Left lung (tissue), 10 donors: Measurements from ENCODE around the gene SNX30. TPM values are rescaled to one million over a fixed set of nuclear protein-coding genes. Genes with fewer than 3 reads are reported as not detected.
A peak's percentile ranks its signal among the peaks of the same experiment; 100 is the strongest.

Experiments
- ATAC-seq: fragments of 200-7000 bp; cut with Tn5 transposase; one replicate; pipeline ENCODE4 v1.9.1; 2020; ENCODE audit warnings: moderate library complexity
- DNase-seq, 4 donors: peaks; one replicate each; pipeline ENCODE4 v3.0.0-alpha.2; 2013 to 2020
- H3K27ac ChIP-seq, 2 donors: fragments of 200-600 bp; sonication (generic) in 1 of 2; one replicate each; pipeline versions ENCODE4 v1.5.0 to v1.8.0; 2020 to 2021
- H3K27me3 ChIP-seq, 2 donors: fragments of 200-600 bp; sonication (generic) in 1 of 2; one replicate each; pipeline versions ENCODE4 v1.5.0 to v1.8.0; 2020 to 2021
- H3K36me3 ChIP-seq, 2 donors: fragments of 200-600 bp; sonication (generic) in 1 of 2; one replicate each; pipeline versions ENCODE4 v1.5.0 to v1.8.0; 2020 to 2021
- H3K4me1 ChIP-seq, 2 donors: fragments of 200-600 bp; one replicate each; pipeline ENCODE4 v1.8.0; 2021
- H3K4me3 ChIP-seq, 2 donors: fragments of 200-600 bp; sonication (generic) in 1 of 2; one replicate each; pipeline versions ENCODE4 v1.5.0 to v1.8.0; 2020 to 2021; ENCODE audit warnings: mild to moderate bottlenecking in 1 of 2
- H3K9me3 ChIP-seq, 2 donors: fragments of 200-600 bp; sonication (generic) in 1 of 2; one replicate each; pipeline versions ENCODE4 v1.5.0 to v1.8.0; 2020 to 2021
- intact Hi-C, 2 donors: fragments of 100-400 bp; cut with DNase I; formaldehyde crosslinking; loops; one replicate each; pipeline versions ENCODE4 v1.11.2 to v1.14.2; 2022
- polyA plus RNA-seq, 6 donors: library from polyadenylated mRNA; unstranded; fragments of 120-200 nt; gene quantifications; one replicate each; pipeline ENCODE4 v1.2.1, GENCODE V29; 2013; ENCODE audit not compliant: insufficient read length in 6 of 6
- total RNA-seq, 2 donors: library from RNA; stranded (reverse); fragmentation: NEBNext Ultra II Directional; extraction: Animal tissue kit (Norgen Biotek cat#: 25700); gene quantifications; one replicate each; pipeline ENCODE4 v1.2.1, GENCODE V29; 2021
- TF ChIP-seq, protein P1 (sequence below), 2 donors: fragments of 200-600 bp; sonication (generic) in 1 of 2; IDR thresholded peaks; one replicate each; pipeline versions ENCODE4 v1.5.0 to v1.8.0; 2021; ENCODE audit warnings: antibody characterized with exemption in 2 of 2
- donor health status: DM: no; HTN: yes; CAD: no.
- donor health status: DM: no; HTN: no; CAD: no.

SNX30 gene
- total and polyA plus RNA-seq, 8 donors = 22.4 to 69.4 (median 34.6) TPM

DNA sequence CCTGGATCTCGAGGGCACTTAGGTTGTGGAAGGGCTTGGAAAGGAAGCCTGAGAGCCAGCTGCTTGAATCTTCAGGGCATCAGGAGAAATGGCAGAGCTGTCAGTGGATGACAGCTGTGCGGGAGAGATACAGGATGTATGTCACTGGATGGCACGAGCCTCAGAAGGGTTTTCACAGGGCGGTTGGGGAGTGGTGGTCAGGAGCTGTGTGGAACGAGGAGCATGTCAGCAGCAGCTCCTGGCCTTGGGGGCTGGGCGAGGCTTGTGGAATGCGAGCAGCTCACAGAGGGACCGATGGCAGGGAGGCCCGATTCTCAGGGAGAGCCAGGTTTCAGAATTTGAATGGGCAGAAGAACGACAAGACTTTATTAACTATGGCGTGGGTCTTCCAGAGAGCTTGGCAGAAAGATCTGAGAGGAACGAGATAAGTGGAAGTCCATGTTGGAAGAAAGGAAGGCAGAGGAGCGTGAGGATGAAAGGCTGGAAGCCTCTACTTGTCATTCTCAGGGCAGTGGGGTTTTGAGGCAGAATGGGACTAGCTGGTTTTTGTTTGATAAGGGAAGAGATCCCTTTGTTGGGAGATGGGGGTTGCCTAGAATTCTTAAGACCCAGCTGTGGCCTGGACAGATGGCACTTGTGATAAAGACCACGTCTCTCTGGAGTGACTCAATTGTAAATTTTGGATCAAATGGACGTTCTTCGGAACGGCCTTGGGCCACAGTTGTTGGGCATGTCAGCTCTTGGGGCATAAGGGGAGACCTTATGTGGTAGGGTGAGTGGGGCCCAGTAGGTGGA, 60.3 kb downstream of the SNX30 start:
- Histone ChIP-seq H3K36me3 (peaks cover 0 to 7% of the 10 kb centered on the region in 2 donors), H3K4me3 (no peak overlapping the region), H3K4me1 (peaks cover 5 to 36% of the 10 kb centered on the region in 2 donors), H3K9me3 (no peaks in the 10 kb centered on the region), H3K27ac (peak overlapping the region; percentile 14 to 54), H3K27me3 (no peaks in the 10 kb centered on the region)
- ATAC-seq = peak; percentile 29
- TF ChIP-seq, protein P1, sequence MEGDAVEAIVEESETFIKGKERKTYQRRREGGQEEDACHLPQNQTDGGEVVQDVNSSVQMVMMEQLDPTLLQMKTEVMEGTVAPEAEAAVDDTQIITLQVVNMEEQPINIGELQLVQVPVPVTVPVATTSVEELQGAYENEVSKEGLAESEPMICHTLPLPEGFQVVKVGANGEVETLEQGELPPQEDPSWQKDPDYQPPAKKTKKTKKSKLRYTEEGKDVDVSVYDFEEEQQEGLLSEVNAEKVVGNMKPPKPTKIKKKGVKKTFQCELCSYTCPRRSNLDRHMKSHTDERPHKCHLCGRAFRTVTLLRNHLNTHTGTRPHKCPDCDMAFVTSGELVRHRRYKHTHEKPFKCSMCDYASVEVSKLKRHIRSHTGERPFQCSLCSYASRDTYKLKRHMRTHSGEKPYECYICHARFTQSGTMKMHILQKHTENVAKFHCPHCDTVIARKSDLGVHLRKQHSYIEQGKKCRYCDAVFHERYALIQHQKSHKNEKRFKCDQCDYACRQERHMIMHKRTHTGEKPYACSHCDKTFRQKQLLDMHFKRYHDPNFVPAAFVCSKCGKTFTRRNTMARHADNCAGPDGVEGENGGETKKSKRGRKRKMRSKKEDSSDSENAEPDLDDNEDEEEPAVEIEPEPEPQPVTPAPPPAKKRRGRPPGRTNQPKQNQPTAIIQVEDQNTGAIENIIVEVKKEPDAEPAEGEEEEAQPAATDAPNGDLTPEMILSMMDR (IDR thresholded peaks at IDR 0.05) = no peak
- no peak for DNase-seq
- intact Hi-C loops = loop anchor here in 1 of 2 donors (10.0 kb wide), 1 partner anchor 66 kb away; no protein-coding TSS in a partner anchor

- intact Hi-C loops = loop anchor here in 1 of 2 donors (10.0 kb wide), 1 partner anchor 67 kb away; no protein-coding TSS in a partner anchor
- DNase-seq = no peak
- ATAC-seq = no peak
- Histone ChIP-seq H3K9me3 (no peaks in the 10 kb centered on the region), H3K36me3 (peaks cover 0 to 7% of the 10 kb centered on the region in 2 donors), H3K27ac (peak overlapping the region in 1 of 2 donors; percentile 54), H3K27me3 (no peaks in the 10 kb centered on the region), H3K4me3 (no peak overlapping the region), H3K4me1 (peaks cover 5 to 36% of the 10 kb centered on the region in 2 donors)
- TF ChIP-seq, protein P1 (IDR thresholded peaks at IDR 0.05) = no peak
Measured at GRCh38 chr9:112811518-112811917, 61.0 kb downstream of the SNX30 start.

DNA sequence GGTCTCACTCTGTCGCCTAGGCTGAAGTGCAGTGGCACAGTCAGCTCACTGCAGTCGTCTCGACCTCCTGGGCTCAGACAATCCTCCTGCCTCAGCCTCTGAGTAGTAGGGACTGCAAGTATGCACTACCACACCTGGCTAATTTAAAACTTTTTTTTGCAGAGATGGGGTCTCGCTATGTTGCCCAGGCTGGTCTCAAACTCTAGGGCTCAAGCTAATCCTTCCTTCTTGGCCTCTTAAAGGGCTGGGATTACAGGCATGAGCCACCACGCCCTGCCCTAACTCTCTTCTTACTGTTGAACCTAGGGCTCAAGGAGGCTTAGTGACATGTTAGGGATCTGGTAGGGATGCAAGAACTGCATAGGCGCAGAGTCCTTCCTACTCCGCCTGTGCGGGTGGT, 65.3 kb downstream of the SNX30 start:
- ATAC-seq (no peak), DNase-seq (no peak)
- no peaks in the 10 kb centered on the region for H3K27me3 ChIP-seq
- peaks cover 18 to 36% of the 10 kb centered on the region in 2 donors for H3K4me1 ChIP-seq
- TF ChIP-seq, protein P1 (IDR thresholded peaks at IDR 0.05) = no peak
- peaks cover 0 to 19% of the 10 kb centered on the region in 2 donors for H3K36me3 ChIP-seq
- H3K9me3 ChIP-seq = no peaks in the 10 kb centered on the region
- intact Hi-C loops = loop anchor here in 1 of 2 donors (10.0 kb wide), 1 partner anchor 71 kb away; no protein-coding TSS in a partner anchor
- H3K27ac ChIP-seq = peak overlapping the region in 1 of 2 donors; percentile 76
- no peak overlapping the region for H3K4me3 ChIP-seq

GRCh38 chr9:112817860-112818203, 67.3 kb downstream of the SNX30 start:
- no peak overlapping the region for H3K4me3 ChIP-seq
- H3K27ac ChIP-seq = peak overlapping the region; percentile 49 to 76
- peaks cover 0 to 19% of the 10 kb centered on the region in 2 donors for H3K36me3 ChIP-seq
- no peaks in the 10 kb centered on the region for H3K27me3 ChIP-seq
- ATAC-seq = no peak
- DNase-seq = no peak
- no peaks in the 10 kb centered on the region for H3K9me3 ChIP-seq
- TF ChIP-seq, protein P1 (IDR thresholded peaks at IDR 0.05) = no peak
- H3K4me1 ChIP-seq = peaks cover 18 to 34% of the 10 kb centered on the region in 2 donors
- intact Hi-C loops = loop anchor here in 1 of 2 donors (10.0 kb wide), 1 partner anchor 73 kb away; no protein-coding TSS in a partner anchor
